Hepatocyte (in vitro differentiated cells): ENCODE measurements around the gene CLIP4.
A peak's percentile ranks its signal among the peaks of the same experiment; 100 is the strongest.

Source experiments
- EZH2phosphoT487 ChIP-seq: fragments of 200-600 bp; sonication (generic); IDR thresholded peaks from one replicate; pipeline ENCODE4 v1.6.1; 2018; ENCODE audit warnings: antibody characterized with exemption, mild to moderate bottlenecking, low read depth, moderate library complexity; ENCODE audit not compliant: unreplicated experiment, severe bottlenecking
- TF ChIP-seq, protein P1 (sequence below): fragments of 200-600 bp; sonication (generic); IDR thresholded peaks from 2 replicates; pipeline ENCODE4 v1.5.1; 2016; ENCODE audit warnings: antibody characterized with exemption, mild to moderate bottlenecking; ENCODE audit not compliant: poor library complexity

- TF ChIP-seq, protein P1, sequence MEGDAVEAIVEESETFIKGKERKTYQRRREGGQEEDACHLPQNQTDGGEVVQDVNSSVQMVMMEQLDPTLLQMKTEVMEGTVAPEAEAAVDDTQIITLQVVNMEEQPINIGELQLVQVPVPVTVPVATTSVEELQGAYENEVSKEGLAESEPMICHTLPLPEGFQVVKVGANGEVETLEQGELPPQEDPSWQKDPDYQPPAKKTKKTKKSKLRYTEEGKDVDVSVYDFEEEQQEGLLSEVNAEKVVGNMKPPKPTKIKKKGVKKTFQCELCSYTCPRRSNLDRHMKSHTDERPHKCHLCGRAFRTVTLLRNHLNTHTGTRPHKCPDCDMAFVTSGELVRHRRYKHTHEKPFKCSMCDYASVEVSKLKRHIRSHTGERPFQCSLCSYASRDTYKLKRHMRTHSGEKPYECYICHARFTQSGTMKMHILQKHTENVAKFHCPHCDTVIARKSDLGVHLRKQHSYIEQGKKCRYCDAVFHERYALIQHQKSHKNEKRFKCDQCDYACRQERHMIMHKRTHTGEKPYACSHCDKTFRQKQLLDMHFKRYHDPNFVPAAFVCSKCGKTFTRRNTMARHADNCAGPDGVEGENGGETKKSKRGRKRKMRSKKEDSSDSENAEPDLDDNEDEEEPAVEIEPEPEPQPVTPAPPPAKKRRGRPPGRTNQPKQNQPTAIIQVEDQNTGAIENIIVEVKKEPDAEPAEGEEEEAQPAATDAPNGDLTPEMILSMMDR = peak; percentile 77
- no peak for TF ChIP-seq EZH2phosphoT487
Observed at GRCh38 chr2:29196792-29197788, 81.9 kb downstream of the CLIP4 start.
